Hepatocyte (in vitro differentiated cells): Measurements from ENCODE around the gene CNTNAP2. TPM values are rescaled to one million over a fixed set of nuclear protein-coding genes. Genes with fewer than 3 reads are reported as not detected.

Source experiments
- DNase-seq: peaks from one replicate; pipeline ENCODE4 v3.0.0-alpha.2; 2016; ENCODE audit warnings: low spot score
- H2AFZ ChIP-seq: fragments of 200-600 bp; sonication (generic); 2 replicates; pipeline ENCODE4 v1.6.0; 2016; ENCODE audit warnings: antibody characterized with exemption, mild to moderate bottlenecking
- H3K27ac ChIP-seq: fragments of 200-600 bp; sonication (generic); 2 replicates; pipeline ENCODE4 v1.5.1; 2016; ENCODE audit warnings: mild to moderate bottlenecking
- H3K27me3 ChIP-seq: fragments of 200-600 bp; sonication (generic); 2 replicates; pipeline ENCODE4 v1.6.1; 2016
- H3K36me3 ChIP-seq: fragments of 200-600 bp; sonication (generic); replicated peaks from 2 replicates; pipeline ENCODE4 v1.5.1; 2016; ENCODE audit warnings: low read depth; ENCODE audit not compliant: insufficient read depth
- H3K4me1 ChIP-seq: fragments of 200-600 bp; sonication (generic); 2 replicates; pipeline ENCODE4 v1.5.1; 2016; ENCODE audit warnings: mild to moderate bottlenecking, moderate library complexity; ENCODE audit not compliant: insufficient read depth
- H3K4me2 ChIP-seq: fragments of 200-600 bp; sonication (generic); 2 replicates; pipeline ENCODE4 v1.6.0; 2016
- H3K4me3 ChIP-seq: fragments of 200-600 bp; sonication (generic); 2 replicates; pipeline ENCODE4 v1.5.1; 2016; ENCODE audit warnings: mild to moderate bottlenecking
- H3K79me2 ChIP-seq: fragments of 200-600 bp; sonication (generic); 2 replicates; pipeline ENCODE4 v1.6.0; 2017; ENCODE audit warnings: mild to moderate bottlenecking
- H3K9me2 ChIP-seq: fragments of 200-600 bp; sonication (generic); replicated peaks from 2 replicates; pipeline ENCODE4 v1.6.0; 2017; ENCODE audit warnings: mild to moderate bottlenecking; ENCODE audit not compliant: insufficient read depth
- H3K9me3 ChIP-seq: fragments of 200-600 bp; sonication (generic); 2 replicates; pipeline ENCODE4 v1.5.1; 2016; ENCODE audit warnings: low read depth, mild to moderate bottlenecking
- H4K20me1 ChIP-seq: fragments of 200-600 bp; sonication (generic); 2 replicates; pipeline ENCODE4 v1.6.0; 2016; ENCODE audit warnings: mild to moderate bottlenecking; ENCODE audit not compliant: insufficient read depth, poor library complexity, severe bottlenecking
- CTCF ChIP-seq: fragments of 200-600 bp; sonication (generic); IDR thresholded peaks from 2 replicates; pipeline ENCODE4 v1.5.1; 2016; ENCODE audit warnings: antibody characterized with exemption, mild to moderate bottlenecking; ENCODE audit not compliant: poor library complexity
- EZH2 ChIP-seq: fragments of 200-600 bp; sonication (generic); IDR thresholded peaks from 2 replicates; pipeline ENCODE4 v1.6.1; 2016; ENCODE audit warnings: antibody characterized with exemption, mild to moderate bottlenecking, borderline replicate concordance
- EZH2phosphoT487 ChIP-seq: fragments of 200-600 bp; sonication (generic); IDR thresholded peaks from one replicate; pipeline ENCODE4 v1.6.1; 2018; ENCODE audit warnings: antibody characterized with exemption, mild to moderate bottlenecking, low read depth, moderate library complexity; ENCODE audit not compliant: unreplicated experiment, severe bottlenecking
- WGBS: methylation state at CpG from one replicate; pipeline ENCODE4 v1.1.6; 2016; ENCODE audit warnings: low lambda C conversion rate; ENCODE audit errors: missing lambda C conversion rate; 5-methylcytosine and 5-hydroxymethylcytosine counted together
- polyA plus RNA-seq: library from polyadenylated mRNA; unstranded; fragments of >200 nt; fragmentation: Nextera tagmentation; extraction: Ambion mirVana; gene quantifications from 2 replicates; pipeline ENCODE4 v1.2.1, GENCODE V29; 2016
- total RNA-seq: library from RNA; depleted of rRNA; stranded (reverse); fragments of >200 nt; gene quantifications from 2 replicates; pipeline ENCODE4 v1.2.3, GENCODE V29; 2014

CNTNAP2 gene
- total and polyA plus RNA-seq, 2 experiments from 2014 or later: 7.5 to 14.7 TPM

- no peak overlapping the region for H3K4me2 ChIP-seq
- H3K9me3 ChIP-seq: no peaks in the 10 kb centered on the region
- H3K9me2 ChIP-seq: no peaks in the 10 kb centered on the region
- H4K20me1 ChIP-seq: no peaks in the 10 kb centered on the region
- no peaks in the 10 kb centered on the region for H3K79me2 ChIP-seq
- H3K4me1 ChIP-seq: no peaks in the 10 kb centered on the region
- no peak overlapping the region for H3K27ac ChIP-seq
- no peaks in the 10 kb centered on the region for H3K36me3 ChIP-seq
- no peak for TF ChIP-seq CTCF
- no peak for TF ChIP-seq EZH2
- no peak for TF ChIP-seq EZH2phosphoT487
- WGBS: 89% methylated on average over 11 of the region's 11 CpGs
- no peaks in the 10 kb centered on the region for H3K27me3 ChIP-seq
- no peak overlapping the region for H2AFZ ChIP-seq
- DNase-seq: no peak
- no peak overlapping the region for H3K4me3 ChIP-seq
Measured at GRCh38 chr7:148371280-148371937, 2254.8 kb downstream of the CNTNAP2 start.

- DNase-seq: no peak
- Histone ChIP-seq H3K9me3 (no peaks in the 10 kb centered on the region), H3K4me3 (no peak overlapping the region), H3K36me3 (no peaks in the 10 kb centered on the region), H4K20me1 (no peaks in the 10 kb centered on the region), H3K9me2 (no peaks in the 10 kb centered on the region), H3K79me2 (no peaks in the 10 kb centered on the region), H3K27ac (no peak overlapping the region), H3K4me2 (no peak overlapping the region), H2AFZ (no peak overlapping the region), H3K4me1 (no peaks in the 10 kb centered on the region), H3K27me3 (no peaks in the 10 kb centered on the region)
- 82% methylated on average over 7 of the region's 7 CpGs for WGBS
- TF ChIP-seq EZH2phosphoT487 (no peak), EZH2 (no peak), CTCF (no peak)
Measured at GRCh38 chr7:148374396-148375259, 2258.0 kb downstream of the CNTNAP2 start.

GRCh38 chr7:148379677-148380076 is 2263.1 kb downstream of the CNTNAP2 start:
- no peak for DNase-seq
- WGBS: 77% methylated on average over 9 of the region's 9 CpGs
- Histone ChIP-seq H3K4me2 (no peak overlapping the region), H3K36me3 (no peaks in the 10 kb centered on the region), H4K20me1 (no peaks in the 10 kb centered on the region), H3K27me3 (no peaks in the 10 kb centered on the region), H3K9me3 (no peaks in the 10 kb centered on the region), H3K4me3 (no peak overlapping the region), H3K4me1 (no peaks in the 10 kb centered on the region), H2AFZ (no peak overlapping the region), H3K79me2 (no peaks in the 10 kb centered on the region), H3K27ac (no peak overlapping the region), H3K9me2 (no peaks in the 10 kb centered on the region)
- TF ChIP-seq EZH2phosphoT487 (no peak), CTCF (no peak), EZH2 (no peak)
